ENCODE data around the gene KDM6A. TPM values are rescaled to one million over a fixed set of nuclear protein-coding genes. Genes with fewer than 3 reads are reported as not detected.

The KDM6A gene
- total and polyA plus RNA-seq, 2 of the 13 experiments (the other 11 are each of a cell fraction or from before 2014, with no cell fraction given) = 16.7 to 18.2 TPM

- TF ChIP-seq TRIM22 (IDR thresholded peaks at IDR 0.05) (no peak), BHLHE40 (IDR thresholded peaks at IDR 0.05; ENCODE audit: low read length) (peak; percentile 75), ZNF574 (CRISPR knock-in tag; IDR thresholded peaks at IDR 0.05) (peak; percentile 11; the same call in 1 of the 2 replicates), ZBTB42 (CRISPR knock-in tag; IDR thresholded peaks at IDR 0.05) (no peak), ZBTB39 (CRISPR knock-in tag; IDR thresholded peaks at IDR 0.05) (no peak), TFDP2 (CRISPR knock-in tag; IDR thresholded peaks at IDR 0.05) (peak; percentile 49), RORA (CRISPR knock-in tag; IDR thresholded peaks at IDR 0.05) (no peak), NFYC (CRISPR knock-in tag; IDR thresholded peaks at IDR 0.05) (peak; percentile 88), HDAC2 (CRISPR knock-in tag; IDR thresholded peaks at IDR 0.05) (no peak), CBFB (CRISPR knock-in tag; IDR thresholded peaks at IDR 0.05) (no peak), DDIT3 (CRISPR knock-in tag; IDR thresholded peaks at IDR 0.05) (no peak), FOXO4 (CRISPR knock-in tag; conservative IDR thresholded peaks at IDR 0.05) (no peak), DR1 (CRISPR knock-in tag; IDR thresholded peaks at IDR 0.05) (peak; percentile 74), YY1 (IDR thresholded peaks at IDR 0.05; ENCODE audit: insufficient read depth, insufficient replicate concordance, low read depth, low read length) (peak; percentile 57), ELF1 (CRISPR knock-in tag; IDR thresholded peaks at IDR 0.05) (peak; percentile 64; the same call in 1 of the 2 replicates), E2F1 (CRISPR knock-in tag; IDR thresholded peaks at IDR 0.05) (peak; percentile 1; the same call in 1 of the 2 replicates), CBX1 (IDR thresholded peaks at IDR 0.05; ENCODE audit: low read depth) (peak; percentile 39), SALL1 (CRISPR knock-in tag; IDR thresholded peaks at IDR 0.05) (no peak; the same call in 1 of the 2 replicates), LCORL (IDR thresholded peaks at IDR 0.05) (no peak), LCORL (CRISPR knock-in tag; IDR thresholded peaks at IDR 0.05) (no peak; the same call in 1 of the 2 replicates)
Observed at GRCh38 chrX:44872821-44873414, at the start of gene KDM6A (continued).
